Natural killer cell (primary cell): Measurements from ENCODE around the gene HOXA5. TPM values are rescaled to one million over a fixed set of nuclear protein-coding genes. Genes with fewer than 3 reads are reported as not detected.

Source experiments
- ATAC-seq, 3 donors: fragments of 150-1000 bp in 2 of 3; fragments of 200-7000 bp in 1 of 3; cut with Tn5 transposase; 1 replicate in 1 of 3; 2 replicates in 2 of 3; pipeline ENCODE4 v1.10.0; 2021; ENCODE audit warnings: mild to moderate bottlenecking in 2 of 3, moderate library complexity in 2 of 3
- DNase-seq, 2 donors: peaks; one replicate each; pipeline versions ENCODE4 v3.0.0 to v3.0.0-alpha.2; 2013 to 2021; ENCODE audit warnings: mixed read lengths in 1 of 2
- H3K27ac ChIP-seq: one replicate; pipeline ENCODE4 v1.5.1; 2013; ENCODE audit warnings: mild to moderate bottlenecking, low read length
- H3K27me3 ChIP-seq: one replicate; pipeline ENCODE4 v1.6.1; 2013; ENCODE audit warnings: low read length; ENCODE audit not compliant: control insufficient read depth, insufficient read depth
- H3K36me3 ChIP-seq: one replicate; pipeline ENCODE4 v1.6.1; 2013; ENCODE audit warnings: low read length; ENCODE audit not compliant: control insufficient read depth, insufficient read depth
- H3K4me1 ChIP-seq: one replicate; pipeline ENCODE4 v1.6.1; 2013; ENCODE audit warnings: low read length; ENCODE audit not compliant: control insufficient read depth, insufficient read depth
- H3K4me3 ChIP-seq: one replicate; pipeline ENCODE4 v1.5.1; 2013; ENCODE audit warnings: low read length
- H3K9me3 ChIP-seq: one replicate; pipeline ENCODE4 v1.6.1; 2013; ENCODE audit warnings: low read length; ENCODE audit not compliant: control insufficient read depth, insufficient read depth
- H3K27ac Mint-ChIP-seq, 2 donors: one replicate each; pipeline ENCODE4 v1.8.0; 2022; ENCODE audit warnings: mild to moderate bottlenecking in 2 of 2, mixed read lengths in 2 of 2, moderate library complexity in 1 of 2
- H3K27me3 Mint-ChIP-seq, 2 donors: one replicate each; pipeline ENCODE4 v1.8.0; 2022; ENCODE audit warnings: low read depth in 2 of 2, mixed read lengths in 2 of 2
- H3K36me3 Mint-ChIP-seq: one replicate; pipeline ENCODE4 v1.8.0; 2022; ENCODE audit warnings: mixed read lengths
- H3K4me1 Mint-ChIP-seq, 2 donors: one replicate each; pipeline ENCODE4 v1.8.0; 2022; ENCODE audit warnings: mixed read lengths in 2 of 2
- H3K4me3 Mint-ChIP-seq: one replicate; pipeline ENCODE4 v1.8.0; 2022; ENCODE audit warnings: mild to moderate bottlenecking, moderate library complexity, mixed read lengths
- H3K9me3 Mint-ChIP-seq, 2 donors: one replicate each; pipeline ENCODE4 v1.8.0; 2022; ENCODE audit warnings: mixed read lengths in 2 of 2
- WGBS: methylation state at CpG from one replicate; pipeline ENCODE4 v1.1.7; 2013; ENCODE audit warnings: missing lambda C conversion rate; ENCODE audit not compliant: insufficient coverage; 5-methylcytosine and 5-hydroxymethylcytosine counted together
- intact Hi-C: fragments of 100-400 bp; cut with micrococcal nuclease; formaldehyde crosslinking; loops from one replicate; pipeline ENCODE4 v1.14.2; 2022
- total RNA-seq, 4 donors: library from RNA; stranded (reverse); fragments of 120-200 nt in 1 of 4; gene quantifications; one replicate each; pipeline versions ENCODE4 v1.2.3 to v1.2.4, GENCODE V29; 2013 to 2022
- TF ChIP-seq, protein P1 (sequence below): fragments of 200-600 bp; IDR thresholded peaks from one replicate; pipeline ENCODE4 v1.8.0; 2022; ENCODE audit warnings: antibody characterized with exemption

The HOXA5 gene
- total RNA-seq, 3 donors from 2014 or later (not counting 1 experiment from before 2014, with no cell fraction given), result 0.29 to 13.0 (median 0.52) TPM

GRCh38 chr7:27110186-27111031 lies 33.1 kb downstream of the HOXA5 start:
- peaks cover 2 to 5% of the 10 kb centered on the region in 2 donors for H3K27me3 Mint-ChIP-seq
- TF ChIP-seq, protein P1, sequence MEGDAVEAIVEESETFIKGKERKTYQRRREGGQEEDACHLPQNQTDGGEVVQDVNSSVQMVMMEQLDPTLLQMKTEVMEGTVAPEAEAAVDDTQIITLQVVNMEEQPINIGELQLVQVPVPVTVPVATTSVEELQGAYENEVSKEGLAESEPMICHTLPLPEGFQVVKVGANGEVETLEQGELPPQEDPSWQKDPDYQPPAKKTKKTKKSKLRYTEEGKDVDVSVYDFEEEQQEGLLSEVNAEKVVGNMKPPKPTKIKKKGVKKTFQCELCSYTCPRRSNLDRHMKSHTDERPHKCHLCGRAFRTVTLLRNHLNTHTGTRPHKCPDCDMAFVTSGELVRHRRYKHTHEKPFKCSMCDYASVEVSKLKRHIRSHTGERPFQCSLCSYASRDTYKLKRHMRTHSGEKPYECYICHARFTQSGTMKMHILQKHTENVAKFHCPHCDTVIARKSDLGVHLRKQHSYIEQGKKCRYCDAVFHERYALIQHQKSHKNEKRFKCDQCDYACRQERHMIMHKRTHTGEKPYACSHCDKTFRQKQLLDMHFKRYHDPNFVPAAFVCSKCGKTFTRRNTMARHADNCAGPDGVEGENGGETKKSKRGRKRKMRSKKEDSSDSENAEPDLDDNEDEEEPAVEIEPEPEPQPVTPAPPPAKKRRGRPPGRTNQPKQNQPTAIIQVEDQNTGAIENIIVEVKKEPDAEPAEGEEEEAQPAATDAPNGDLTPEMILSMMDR, result no peak
- WGBS, result 96% methylated on average over 66 of the region's 66 CpGs
- intact Hi-C loops, result no loop called here
- no peak overlapping the region for H3K27ac Mint-ChIP-seq
- H3K27ac ChIP-seq, result no peak overlapping the region
- no peaks in the 10 kb centered on the region for H3K4me1 ChIP-seq
- no peaks in the 10 kb centered on the region for H3K27me3 ChIP-seq
- no peaks in the 10 kb centered on the region for H3K36me3 Mint-ChIP-seq
- H3K4me3 ChIP-seq, result no peak overlapping the region
- DNase-seq, result no peak
- H3K4me1 Mint-ChIP-seq, result no peaks in the 10 kb centered on the region
- H3K4me3 Mint-ChIP-seq, result no peak overlapping the region
- H3K9me3 Mint-ChIP-seq, result no peaks in the 10 kb centered on the region
- no peaks in the 10 kb centered on the region for H3K36me3 ChIP-seq
- no peaks in the 10 kb centered on the region for H3K9me3 ChIP-seq
- ATAC-seq, result no peak

- no peak for ATAC-seq
- no peaks in the 10 kb centered on the region for H3K36me3 ChIP-seq
- H3K27ac Mint-ChIP-seq, result no peak overlapping the region
- H3K4me3 ChIP-seq, result no peak overlapping the region
- H3K27me3 ChIP-seq, result peaks cover 2% of the 10 kb centered on the region
- no peaks in the 10 kb centered on the region for H3K36me3 Mint-ChIP-seq
- H3K27me3 Mint-ChIP-seq, result peaks cover 10 to 11% of the 10 kb centered on the region in 2 donors
- no peak for DNase-seq
- H3K27ac ChIP-seq, result no peak overlapping the region
- no peaks in the 10 kb centered on the region for H3K9me3 ChIP-seq
- TF ChIP-seq, protein P1, result no peak
- 87% methylated on average over 4 of the region's 4 CpGs for WGBS
- H3K4me3 Mint-ChIP-seq, result no peak overlapping the region
- no peaks in the 10 kb centered on the region for H3K9me3 Mint-ChIP-seq
- intact Hi-C loops, result no loop called here
- no peaks in the 10 kb centered on the region for H3K4me1 ChIP-seq
- no peaks in the 10 kb centered on the region for H3K4me1 Mint-ChIP-seq
Observed at GRCh38 chr7:27109466-27110185, 33.9 kb downstream of the HOXA5 start.

DNA sequence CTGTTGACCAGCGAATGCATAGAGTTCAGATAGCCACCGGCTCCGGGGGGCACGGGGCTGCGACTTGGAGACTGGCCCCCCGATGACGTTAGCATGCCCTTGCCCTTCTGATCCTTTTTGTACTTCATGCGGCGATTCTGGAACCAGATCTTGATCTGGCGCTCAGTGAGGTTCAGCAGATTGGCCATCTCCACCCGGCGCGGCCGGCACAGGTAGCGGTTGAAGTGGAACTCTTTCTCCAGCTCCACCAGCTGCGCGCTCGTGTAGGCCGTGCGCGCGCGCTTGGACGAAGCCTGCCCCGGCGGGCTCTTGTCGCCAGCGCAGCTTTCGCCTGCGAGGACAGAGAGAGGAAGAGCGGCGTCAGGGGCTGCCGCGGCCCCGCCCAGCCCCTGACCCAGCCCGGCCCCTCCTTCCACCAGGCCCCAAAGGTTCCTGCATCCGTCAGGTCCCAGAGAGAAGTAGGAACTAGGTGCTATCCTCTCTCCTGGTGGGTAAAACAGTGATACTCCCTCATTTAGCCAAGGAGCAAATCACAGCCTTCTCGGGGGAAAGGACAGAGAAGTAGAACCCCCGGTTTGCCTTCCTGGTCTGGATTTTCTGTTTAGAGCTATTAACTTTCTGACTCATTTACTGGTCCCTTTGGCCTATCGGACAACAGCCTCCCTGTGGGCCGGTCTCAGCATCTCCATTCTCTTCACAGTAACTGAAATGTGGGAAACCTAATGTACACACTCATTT lies 34.9 kb downstream of the HOXA5 start:
- H3K36me3 ChIP-seq, result no peaks in the 10 kb centered on the region
- TF ChIP-seq, protein P1, result no peak
- Mint-ChIP-seq H3K9me3 (no peaks in the 10 kb centered on the region), H3K36me3 (peaks cover 6% of the 10 kb centered on the region), H3K27ac (no peak overlapping the region), H3K4me1 (no peaks in the 10 kb centered on the region), H3K27me3 (peaks cover 21% of the 10 kb centered on the region in 2 donors), H3K4me3 (no peak overlapping the region)
- intact Hi-C loops, result no loop called here
- no peak for DNase-seq
- no peak overlapping the region for H3K27ac ChIP-seq
- H3K4me1 ChIP-seq, result no peaks in the 10 kb centered on the region
- H3K9me3 ChIP-seq, result no peaks in the 10 kb centered on the region
- H3K27me3 ChIP-seq, result peaks cover 11% of the 10 kb centered on the region
- WGBS, result 96% methylated on average over 41 of the region's 41 CpGs
- no peak for ATAC-seq
- no peak overlapping the region for H3K4me3 ChIP-seq
